IPS-20b (cell line): ENCODE data around the gene DNAH2.

Source experiments
- H3K27ac ChIP-seq: one replicate; pipeline ENCODE4 v1.5.1; 2013; ENCODE audit warnings: low read length
- H3K27me3 ChIP-seq: 2 replicates; pipeline ENCODE4 v1.6.1; 2013; ENCODE audit warnings: mild to moderate bottlenecking, low read length, inconsistent platforms; ENCODE audit not compliant: insufficient read depth
- H3K36me3 ChIP-seq: 2 replicates; pipeline ENCODE4 v1.6.1; 2013; ENCODE audit warnings: low read depth, mild to moderate bottlenecking, inconsistent platforms, low read length, moderate library complexity; ENCODE audit not compliant: insufficient read depth
- H3K4me1 ChIP-seq: 2 replicates; pipeline ENCODE4 v1.6.1; 2013; ENCODE audit warnings: mild to moderate bottlenecking, control low read depth, inconsistent platforms, low read length, moderate library complexity; ENCODE audit not compliant: insufficient read depth
- H3K4me3 ChIP-seq: 2 replicates; pipeline ENCODE4 v1.5.1; 2013; ENCODE audit warnings: mild to moderate bottlenecking, low read length, inconsistent platforms
- H3K9ac ChIP-seq: 2 replicates; pipeline ENCODE4 v1.6.1; 2013; ENCODE audit warnings: low read depth, mild to moderate bottlenecking, inconsistent platforms, low read length, moderate library complexity
- H3K9me3 ChIP-seq: 2 replicates; pipeline ENCODE4 v1.6.1; 2013; ENCODE audit warnings: mild to moderate bottlenecking, low read depth, low read length, inconsistent platforms; ENCODE audit not compliant: insufficient read depth

DNAH2 gene

GRCh38 chr17:7740481-7741001 lies 23.0 kb downstream of the DNAH2 start:
- Histone ChIP-seq H3K9me3 (no peaks in the 10 kb centered on the region), H3K36me3 (no peaks in the 10 kb centered on the region), H3K27ac (no peak overlapping the region), H3K27me3 (peaks cover 30% of the 10 kb centered on the region; the same call in 1 of the 2 replicates), H3K4me3 (no peak overlapping the region), H3K4me1 (no peaks in the 10 kb centered on the region), H3K9ac (no peak overlapping the region)

DNA sequence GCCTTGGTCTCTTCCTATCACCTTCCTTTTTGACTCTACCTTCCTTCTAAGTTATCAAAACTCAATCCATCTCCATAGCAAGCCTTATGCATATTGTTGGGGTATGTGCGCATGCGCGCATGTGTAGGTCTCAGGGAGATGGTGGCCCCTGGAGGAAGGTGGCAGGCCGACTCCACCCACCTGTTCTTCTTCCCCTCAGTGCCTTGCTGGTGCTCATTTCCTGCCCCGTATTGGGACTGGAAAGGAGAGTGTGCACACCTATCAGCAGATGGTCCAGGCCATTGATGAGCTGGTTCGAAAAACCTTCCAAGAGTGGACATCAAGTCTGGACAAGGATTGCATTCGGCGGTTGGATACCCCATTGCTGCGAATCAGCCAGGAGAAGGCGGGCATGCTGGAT lies 25.2 kb downstream of the DNAH2 start:
- no peak overlapping the region for H3K4me3 ChIP-seq
- peaks cover 19% of the 10 kb centered on the region; the same call in 1 of the 2 replicates for H3K27me3 ChIP-seq
- no peaks in the 10 kb centered on the region for H3K36me3 ChIP-seq
- H3K9me3 ChIP-seq = no peaks in the 10 kb centered on the region
- H3K9ac ChIP-seq = no peak overlapping the region
- H3K4me1 ChIP-seq = no peaks in the 10 kb centered on the region
- no peak overlapping the region for H3K27ac ChIP-seq

DNA sequence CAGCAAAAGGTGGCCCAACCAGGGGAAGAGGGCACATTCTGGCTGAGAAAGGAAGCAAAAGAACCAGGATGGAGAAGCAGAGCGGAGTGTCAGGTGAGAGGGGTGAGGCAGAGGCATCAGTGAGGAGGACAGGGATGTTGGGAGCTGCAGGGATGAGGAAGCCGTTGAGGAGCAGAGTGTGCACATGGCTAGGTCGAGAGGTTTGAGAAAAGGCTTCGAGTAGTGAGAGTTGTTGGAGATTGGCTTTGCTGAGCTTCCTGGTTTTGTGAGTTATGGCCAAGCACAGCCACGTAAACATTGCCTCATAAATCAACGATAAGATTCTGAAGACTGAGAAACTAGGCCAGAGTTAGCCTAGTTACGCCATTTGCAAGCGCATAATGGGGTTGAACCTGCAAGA lies 26.9 kb downstream of the DNAH2 start:
- H3K36me3 ChIP-seq = no peaks in the 10 kb centered on the region
- H3K4me3 ChIP-seq = no peak overlapping the region
- H3K27me3 ChIP-seq = peaks cover 11% of the 10 kb centered on the region; the same call in 1 of the 2 replicates
- no peak overlapping the region for H3K27ac ChIP-seq
- no peaks in the 10 kb centered on the region for H3K4me1 ChIP-seq
- H3K9me3 ChIP-seq = no peaks in the 10 kb centered on the region
- no peak overlapping the region for H3K9ac ChIP-seq

GRCh38 chr17:7745748-7746470 lies 28.4 kb downstream of the DNAH2 start:
- Histone ChIP-seq H3K36me3 (no peaks in the 10 kb centered on the region), H3K27me3 (no peaks in the 10 kb centered on the region), H3K9me3 (no peaks in the 10 kb centered on the region), H3K27ac (no peak overlapping the region), H3K9ac (no peak overlapping the region), H3K4me3 (no peak overlapping the region), H3K4me1 (no peaks in the 10 kb centered on the region)

- no peak overlapping the region for H3K9ac ChIP-seq
- no peaks in the 10 kb centered on the region for H3K4me1 ChIP-seq
- no peaks in the 10 kb centered on the region for H3K9me3 ChIP-seq
- H3K4me3 ChIP-seq = no peak overlapping the region
- H3K27ac ChIP-seq = no peak overlapping the region
- H3K27me3 ChIP-seq = no peaks in the 10 kb centered on the region
- no peaks in the 10 kb centered on the region for H3K36me3 ChIP-seq
Measured at GRCh38 chr17:7747635-7748071, 30.1 kb downstream of the DNAH2 start.

DNA sequence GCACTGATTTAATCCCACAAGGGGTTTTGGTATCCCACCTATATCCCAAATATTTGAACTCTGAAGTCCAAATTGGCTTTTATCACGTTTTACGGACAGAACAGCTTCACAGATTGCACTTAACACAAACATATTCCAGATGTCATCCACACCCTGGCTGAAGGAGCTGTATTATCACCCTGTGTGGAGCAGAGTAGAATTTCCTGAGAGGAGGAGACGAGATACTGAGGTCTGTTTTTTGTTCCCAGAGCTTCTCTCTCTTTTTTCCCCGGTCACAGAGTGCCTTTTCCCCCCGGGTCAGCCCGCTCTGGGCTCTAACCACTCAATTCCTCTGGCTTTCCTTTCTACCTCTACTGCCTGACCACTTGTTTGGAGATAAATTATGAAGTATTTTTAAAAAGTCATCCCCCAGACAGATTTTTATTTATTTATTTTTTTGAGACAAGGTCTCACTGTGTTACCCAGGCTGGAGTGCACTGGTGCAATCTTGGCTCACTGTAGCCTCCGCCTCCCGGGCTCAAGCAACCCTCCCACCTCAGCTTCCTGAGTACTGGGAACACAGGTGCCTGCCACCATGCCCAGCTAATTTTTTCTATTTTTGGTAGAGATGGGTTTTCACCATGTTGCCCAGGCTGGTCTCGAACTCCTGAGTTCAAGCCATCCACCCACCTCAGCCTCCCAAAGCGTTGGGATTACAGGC lies 30.7 kb downstream of the DNAH2 start:
- H3K9ac ChIP-seq = no peak overlapping the region
- H3K36me3 ChIP-seq = no peaks in the 10 kb centered on the region
- no peaks in the 10 kb centered on the region for H3K9me3 ChIP-seq
- no peaks in the 10 kb centered on the region for H3K27me3 ChIP-seq
- no peak overlapping the region for H3K4me3 ChIP-seq
- no peak overlapping the region for H3K27ac ChIP-seq
- H3K4me1 ChIP-seq = no peaks in the 10 kb centered on the region

GRCh38 chr17:7750321-7750821 lies 32.8 kb downstream of the DNAH2 start:
- Histone ChIP-seq H3K9ac (no peak overlapping the region), H3K4me3 (no peak overlapping the region), H3K27me3 (no peaks in the 10 kb centered on the region), H3K4me1 (peaks cover 3% of the 10 kb centered on the region; the same call in 1 of the 2 replicates), H3K9me3 (no peaks in the 10 kb centered on the region), H3K36me3 (no peaks in the 10 kb centered on the region), H3K27ac (no peak overlapping the region)

DNA sequence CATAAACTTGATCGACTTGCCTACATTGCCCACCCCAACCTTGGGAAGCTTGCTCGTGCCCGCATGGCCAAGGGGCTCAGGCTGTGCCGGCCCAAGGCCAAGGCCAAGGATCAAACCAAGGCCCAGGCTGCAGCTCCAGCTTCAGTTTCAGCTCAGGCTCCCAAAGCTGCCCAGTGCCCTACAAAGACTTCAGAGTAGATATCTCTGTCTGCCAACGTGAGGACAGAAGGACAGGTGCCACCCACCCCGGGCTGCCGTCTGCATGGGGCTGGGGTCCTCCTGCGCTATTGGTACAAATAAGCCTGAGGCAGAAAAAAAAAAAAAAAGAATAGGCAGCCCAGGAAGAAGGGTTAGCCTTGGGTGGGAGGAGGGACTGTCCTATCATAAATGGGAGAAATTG lies 37.1 kb downstream of the DNAH2 start:
- Histone ChIP-seq H3K27me3 (no peaks in the 10 kb centered on the region), H3K36me3 (no peaks in the 10 kb centered on the region), H3K9ac (no peak overlapping the region), H3K4me3 (no peak overlapping the region), H3K9me3 (no peaks in the 10 kb centered on the region), H3K27ac (no peak overlapping the region), H3K4me1 (peaks cover 4% of the 10 kb centered on the region; the same call in 1 of the 2 replicates)

GRCh38 chr17:7755095-7755890 lies 37.7 kb downstream of the DNAH2 start:
- Histone ChIP-seq H3K4me3 (no peak overlapping the region), H3K9me3 (no peaks in the 10 kb centered on the region), H3K9ac (no peak overlapping the region), H3K36me3 (no peaks in the 10 kb centered on the region), H3K27ac (no peak overlapping the region), H3K4me1 (peaks cover 4% of the 10 kb centered on the region; the same call in 1 of the 2 replicates), H3K27me3 (no peaks in the 10 kb centered on the region)

- no peak overlapping the region for H3K4me3 ChIP-seq
- peaks cover 4% of the 10 kb centered on the region; the same call in 1 of the 2 replicates for H3K4me1 ChIP-seq
- H3K9ac ChIP-seq = no peak overlapping the region
- H3K27ac ChIP-seq = no peak overlapping the region
- H3K9me3 ChIP-seq = no peaks in the 10 kb centered on the region
- no peaks in the 10 kb centered on the region for H3K27me3 ChIP-seq
- no peaks in the 10 kb centered on the region for H3K36me3 ChIP-seq
Measured at GRCh38 chr17:7756968-7757367, 39.4 kb downstream of the DNAH2 start.

DNA sequence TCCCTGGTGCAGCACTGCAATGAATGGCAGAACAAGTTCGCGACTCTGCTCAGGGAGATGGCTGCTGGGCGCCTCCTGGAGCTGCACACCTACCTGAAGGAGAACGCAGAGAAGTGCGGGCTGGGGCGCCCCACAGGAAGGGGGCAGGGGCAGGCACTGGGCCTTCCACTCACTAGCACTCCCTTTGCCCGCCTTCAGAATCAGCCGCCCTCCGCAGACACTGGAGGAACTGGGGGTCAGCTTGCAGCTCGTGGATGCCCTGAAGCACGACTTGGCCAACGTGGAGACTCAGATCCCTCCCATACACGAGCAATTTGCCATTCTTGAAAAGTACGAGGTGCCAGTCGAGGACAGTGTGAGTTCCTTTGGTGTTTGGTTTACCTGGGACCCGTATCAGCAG lies 46.4 kb downstream of the DNAH2 start:
- Histone ChIP-seq H3K27me3 (no peaks in the 10 kb centered on the region), H3K27ac (no peak overlapping the region), H3K4me1 (no peaks in the 10 kb centered on the region), H3K4me3 (no peak overlapping the region), H3K9ac (no peak overlapping the region), H3K9me3 (no peaks in the 10 kb centered on the region), H3K36me3 (no peaks in the 10 kb centered on the region)
